Thyroid gland (tissue), 4 donors: Measurements from ENCODE around the gene CD3D. TPM values are rescaled to one million over a fixed set of nuclear protein-coding genes. Genes with fewer than 3 reads are reported as not detected.
A peak's percentile ranks its signal among the peaks of the same experiment; 100 is the strongest.

ENCODE experiments used
- DNase-seq, 2 donors: peaks; one replicate each; pipeline ENCODE4 v3.0.0-alpha.2; 2019
- H3K27ac ChIP-seq, 3 donors: fragments of 200-600 bp; sonication (generic); 1 replicate in 2 of 3; 2 replicates in 1 of 3; pipeline ENCODE4 v1.5.1; 2016 to 2019; ENCODE audit warnings: mild to moderate bottlenecking in 1 of 3, moderate library complexity in 1 of 3
- H3K27me3 ChIP-seq: fragments of 200-600 bp; sonication (generic); one replicate; pipeline ENCODE4 v1.5.1; 2019
- H3K36me3 ChIP-seq, 2 donors: fragments of 200-600 bp; sonication (generic); one replicate each; pipeline ENCODE4 v1.5.1; 2016 to 2019
- H3K4me1 ChIP-seq, 2 donors: fragments of 200-600 bp; sonication (generic); one replicate each; pipeline ENCODE4 v1.5.1; 2017 to 2019
- H3K4me3 ChIP-seq, 3 donors: fragments of 200-600 bp; sonication (generic); replicated peaks in 1 of 3; 1 replicate in 2 of 3; 2 replicates in 1 of 3; pipeline ENCODE4 v1.5.1; 2016; ENCODE audit warnings: mild to moderate bottlenecking in 1 of 3
- H3K9me3 ChIP-seq: fragments of 200-600 bp; sonication (generic); one replicate; pipeline ENCODE4 v1.5.1; 2017
- POLR2A ChIP-seq, 2 donors: fragments of 450-650 bp; IDR thresholded peaks; one replicate each; pipeline ENCODE4 v1.6.1; 2017; ENCODE audit warnings: antibody characterized with exemption in 2 of 2, mild to moderate bottlenecking in 2 of 2, moderate library complexity in 1 of 2
- WGBS, 2 donors: methylation state at CpG; one replicate each; pipeline ENCODE4 v1.1.5; 2017; 5-methylcytosine and 5-hydroxymethylcytosine counted together
- intact Hi-C: fragments of 100-400 bp; cut with DNase I; formaldehyde crosslinking; loops from one replicate; pipeline ENCODE4 v1.15.1; 2023
- total RNA-seq, 4 donors: library from RNA; depleted of rRNA; stranded (reverse); fragments of >200 nt; gene quantifications; one replicate each; pipeline ENCODE4 v1.2.3, GENCODE V29; 2016
- TF ChIP-seq, protein P1 (sequence below), 6 experiments: fragments of 200-600 bp in 3 of 6; fragments of 450-650 bp in 3 of 6; sonication (generic) in 3 of 6; IDR thresholded peaks; one replicate each; pipeline ENCODE4 v1.5.1; 2016 to 2019; ENCODE audit warnings: antibody characterized with exemption in 6 of 6, mild to moderate bottlenecking in 2 of 6, inconsistent platforms in 1 of 6, moderate library complexity in 1 of 6

The CD3D gene
- total RNA-seq, 4 donors from 2014 or later, result 2.0 to 2.3 (median 2.1) TPM; not detected in 1

DNA sequence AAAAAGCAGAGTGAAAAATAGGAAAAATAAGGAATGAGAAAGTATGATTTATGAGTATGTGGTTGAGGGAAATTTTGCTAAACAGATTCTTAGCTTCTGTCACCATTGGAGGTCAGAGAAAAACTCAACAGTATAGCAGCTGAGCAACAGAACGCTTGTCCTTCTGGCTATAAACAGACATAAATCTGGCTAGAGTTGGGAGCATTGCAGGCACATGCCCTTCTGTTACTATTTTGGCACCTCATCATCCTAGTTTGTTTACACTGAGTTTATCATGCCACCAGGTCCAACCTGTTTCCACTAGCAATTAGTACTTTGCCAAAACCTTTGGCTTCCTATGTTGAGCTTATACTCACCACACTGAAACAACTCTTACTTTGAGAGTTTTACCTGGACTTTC lies 23.8 kb upstream of the CD3D start:
- H3K4me1 ChIP-seq, result no peaks in the 10 kb centered on the region
- peaks cover 28 to 42% of the 10 kb centered on the region in 2 donors for H3K36me3 ChIP-seq
- H3K27me3 ChIP-seq, result no peaks in the 10 kb centered on the region
- TF ChIP-seq, protein P1, sequence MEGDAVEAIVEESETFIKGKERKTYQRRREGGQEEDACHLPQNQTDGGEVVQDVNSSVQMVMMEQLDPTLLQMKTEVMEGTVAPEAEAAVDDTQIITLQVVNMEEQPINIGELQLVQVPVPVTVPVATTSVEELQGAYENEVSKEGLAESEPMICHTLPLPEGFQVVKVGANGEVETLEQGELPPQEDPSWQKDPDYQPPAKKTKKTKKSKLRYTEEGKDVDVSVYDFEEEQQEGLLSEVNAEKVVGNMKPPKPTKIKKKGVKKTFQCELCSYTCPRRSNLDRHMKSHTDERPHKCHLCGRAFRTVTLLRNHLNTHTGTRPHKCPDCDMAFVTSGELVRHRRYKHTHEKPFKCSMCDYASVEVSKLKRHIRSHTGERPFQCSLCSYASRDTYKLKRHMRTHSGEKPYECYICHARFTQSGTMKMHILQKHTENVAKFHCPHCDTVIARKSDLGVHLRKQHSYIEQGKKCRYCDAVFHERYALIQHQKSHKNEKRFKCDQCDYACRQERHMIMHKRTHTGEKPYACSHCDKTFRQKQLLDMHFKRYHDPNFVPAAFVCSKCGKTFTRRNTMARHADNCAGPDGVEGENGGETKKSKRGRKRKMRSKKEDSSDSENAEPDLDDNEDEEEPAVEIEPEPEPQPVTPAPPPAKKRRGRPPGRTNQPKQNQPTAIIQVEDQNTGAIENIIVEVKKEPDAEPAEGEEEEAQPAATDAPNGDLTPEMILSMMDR (IDR thresholded peaks at IDR 0.05), result no peak
- 92% methylated on average over 1 of the region's 1 CpG for WGBS, 2 donors
- no peaks in the 10 kb centered on the region for H3K9me3 ChIP-seq
- no peak for DNase-seq
- no peak overlapping the region for H3K27ac ChIP-seq
- H3K4me3 ChIP-seq, result no peak overlapping the region
- intact Hi-C loops, result no loop called here

DNA sequence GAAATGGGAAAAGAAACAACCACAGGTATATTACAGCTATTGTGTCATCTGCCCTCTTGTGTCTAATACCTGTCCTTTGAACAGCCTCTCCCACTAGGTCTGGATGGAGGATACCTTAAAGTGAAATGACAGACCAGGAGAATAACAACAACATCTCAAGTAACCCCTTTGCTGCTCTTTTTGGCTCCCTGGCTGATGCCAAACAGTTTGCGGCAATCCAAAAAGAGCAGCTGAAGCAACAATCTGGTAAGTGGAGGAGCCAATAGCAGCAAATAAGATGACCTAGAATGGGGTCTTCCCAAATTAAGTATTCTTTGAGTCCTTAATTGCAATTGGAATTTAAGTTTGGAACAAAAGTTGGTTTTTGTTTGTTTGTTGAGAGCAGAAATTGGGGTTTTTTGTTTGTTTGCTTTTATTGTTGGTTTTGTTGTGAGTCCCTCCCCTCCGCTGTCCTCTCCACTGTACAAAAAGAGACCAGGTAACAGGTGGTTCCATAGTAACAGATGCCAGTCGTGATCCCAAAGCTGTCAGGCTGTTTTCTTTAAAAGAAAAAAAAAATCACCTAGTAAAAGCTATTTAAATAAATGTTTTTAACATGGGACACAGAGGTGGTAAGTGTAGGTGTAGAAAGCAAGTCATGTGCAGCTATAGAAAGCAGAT lies 22.6 kb upstream of the CD3D start:
- H3K36me3 ChIP-seq, result peaks cover 17 to 30% of the 10 kb centered on the region in 2 donors
- H3K27ac ChIP-seq, result no peak overlapping the region
- no peaks in the 10 kb centered on the region for H3K9me3 ChIP-seq
- intact Hi-C loops, result no loop called here
- WGBS, 2 donors, result 91 to 93% methylated on average over 3 of the region's 3 CpGs
- no peaks in the 10 kb centered on the region for H3K27me3 ChIP-seq
- no peak for DNase-seq
- H3K4me3 ChIP-seq, result no peak overlapping the region
- no peak for TF ChIP-seq POLR2A (IDR thresholded peaks at IDR 0.05)
- TF ChIP-seq, protein P1 (IDR thresholded peaks at IDR 0.05), result no peak
- peaks cover 8 to 11% of the 10 kb centered on the region in 2 donors for H3K4me1 ChIP-seq

DNA sequence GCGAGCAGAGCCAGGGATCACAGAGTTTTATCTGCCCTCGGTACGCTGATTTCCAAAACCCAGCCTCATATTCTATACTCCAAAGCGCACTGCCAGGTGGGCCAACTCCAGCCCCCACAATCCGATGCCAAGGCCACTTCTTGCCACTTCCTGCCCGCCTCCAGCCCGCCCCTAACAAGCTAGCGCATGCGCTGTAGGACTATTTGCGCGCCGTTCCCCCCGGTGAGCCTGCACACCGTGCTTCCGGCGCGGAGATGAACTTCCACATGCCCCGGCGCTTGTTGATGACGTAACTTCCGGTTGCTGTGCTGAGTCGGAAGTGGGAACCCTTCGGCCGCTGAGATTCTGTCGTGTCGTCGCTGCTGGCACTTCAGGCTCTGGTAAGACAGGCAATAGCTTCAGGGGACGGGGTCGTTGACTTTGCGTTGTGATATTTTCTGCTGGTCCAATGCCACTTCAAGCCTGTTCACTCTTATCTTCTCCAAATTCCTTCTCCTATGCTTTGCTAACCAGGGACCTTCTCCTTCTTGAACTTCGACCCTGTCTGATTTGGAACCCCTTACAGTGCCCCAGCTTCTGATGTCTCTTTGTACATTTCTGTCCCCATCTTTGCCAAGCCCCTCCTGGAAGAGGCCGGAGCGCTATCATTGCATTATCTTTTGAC lies 16.9 kb upstream of the CD3D start, which contains the start of gene UBE4A:
Gene UBE4A, plus strand, starts transcription at position 306 of the 664 bp plus-strand sequence. CDS start 5,481 bp downstream, outside the sequence.
- DNase-seq, result peak; percentile 94 to 96
- TF ChIP-seq POLR2A (IDR thresholded peaks at IDR 0.05), result peak in 1 of 2 donors; percentile 65
- TF ChIP-seq, protein P1 (IDR thresholded peaks at IDR 0.05), result no peak
- Histone ChIP-seq H3K4me3 (peak within 1 kb of the TSS; percentile 61 to 80 (median 68)), H3K9me3 (no peaks in the 10 kb centered on the region), H3K36me3 (no peaks in the 10 kb centered on the region), H3K4me1 (peaks cover 9 to 13% of the 10 kb centered on the region in 2 donors), H3K27me3 (no peaks in the 10 kb centered on the region), H3K27ac (peak within 1 kb of the TSS in 1 of 3 donors; percentile 51)
- intact Hi-C loops, result no loop called here
- 5 to 6% methylated on average over 29 to 30 of the region's 33 CpGs for WGBS, 2 donors

DNA sequence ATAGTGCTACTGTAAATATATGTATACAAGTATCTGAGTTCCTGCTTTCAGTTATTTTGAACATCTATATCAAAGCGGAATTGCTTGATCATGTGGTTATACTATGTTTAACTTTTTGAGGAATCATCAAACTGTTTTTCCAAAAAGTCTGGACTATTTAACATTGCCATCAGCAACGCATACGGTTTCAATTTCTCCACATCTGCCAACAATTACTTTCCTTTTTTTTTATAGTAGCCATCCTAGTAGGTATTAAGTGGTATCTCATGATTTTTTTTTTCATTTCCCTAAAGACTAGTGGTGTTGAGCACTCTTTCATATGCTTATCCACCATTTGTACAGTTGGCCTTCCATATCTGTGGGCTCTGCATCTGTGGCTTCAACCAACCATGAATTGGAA lies 15.6 kb upstream of the CD3D start:
- DNase-seq, result no peak
- intact Hi-C loops, result no loop called here
- WGBS, 2 donors, result 63 to 79% methylated on average over 3 of the region's 3 CpGs
- peaks cover 9 to 13% of the 10 kb centered on the region in 2 donors for H3K4me1 ChIP-seq
- no peaks in the 10 kb centered on the region for H3K9me3 ChIP-seq
- TF ChIP-seq, protein P1 (IDR thresholded peaks at IDR 0.05), result no peak
- TF ChIP-seq POLR2A (IDR thresholded peaks at IDR 0.05), result no peak
- no peaks in the 10 kb centered on the region for H3K27me3 ChIP-seq
- H3K4me3 ChIP-seq, result no peak overlapping the region
- H3K36me3 ChIP-seq, result no peaks in the 10 kb centered on the region
- H3K27ac ChIP-seq, result no peak overlapping the region
